OCI-LY7 (cell line): ENCODE data around the gene AOAH. TPM values are rescaled to one million over a fixed set of nuclear protein-coding genes. Genes with fewer than 3 reads are reported as not detected.

ENCODE experiments used
- BruUV-seq: library from RNA; stranded (reverse); fragments of 400-500 nt; replicated peaks from 2 replicates; lab custom pipeline; 2021; lab: Mats Ljungman, UMichigan
- CTCF ChIA-PET: fragments of 300-600 bp; sonication (Branson Sonifier 250); formaldehyde crosslinking; loops from one replicate; lab custom pipeline; 2022; ENCODE audit warnings: antibody characterized with exemption; ENCODE audit not compliant: unreplicated experiment; lab: Charles Lee
- POLR2A ChIA-PET: fragments of 300-600 bp; sonication (Branson Sonifier 250); formaldehyde crosslinking; loops from one replicate; lab custom pipeline; 2022; ENCODE audit warnings: antibody characterized with exemption; lab: Charles Lee
- DNase-seq: peaks from one replicate; pipeline ENCODE4 v3.0.0-alpha.2; 2015; ENCODE audit warnings: low spot score
- H2AFZ ChIP-seq: fragments of 200-600 bp; sonication (generic), shearing (Covaris generic); 2 replicates; pipeline ENCODE4 v1.6.1; 2014; ENCODE audit warnings: mild to moderate bottlenecking, antibody characterized with exemption, low read length, moderate library complexity
- H3K27ac ChIP-seq: fragments of 200-600 bp; sonication (generic); 2 replicates; pipeline ENCODE4 v1.5.1; 2014; ENCODE audit warnings: mixed run types, low read depth, mild to moderate bottlenecking, moderate library complexity, low read length, inconsistent platforms; ENCODE audit not compliant: poor library complexity, severe bottlenecking
- H3K36me3 ChIP-seq: fragments of 200-600 bp; sonication (generic); 2 replicates; pipeline ENCODE4 v1.6.1; 2014; ENCODE audit warnings: mild to moderate bottlenecking, antibody characterized with exemption, low read length, moderate library complexity, mixed read lengths; ENCODE audit not compliant: insufficient read depth
- H3K4me1 ChIP-seq: fragments of 200-600 bp; sonication (generic); 2 replicates; pipeline ENCODE4 v1.5.1; 2014; ENCODE audit warnings: mild to moderate bottlenecking, low read length; ENCODE audit not compliant: insufficient read depth, poor library complexity, severe bottlenecking
- H3K4me2 ChIP-seq: fragments of 200-600 bp; sonication (generic); 2 replicates; pipeline ENCODE4 v1.6.1; 2014; ENCODE audit warnings: mild to moderate bottlenecking, low read length
- H3K4me3 ChIP-seq: fragments of 200-600 bp; sonication (generic); 2 replicates; pipeline ENCODE4 v1.5.1; 2014; ENCODE audit warnings: mild to moderate bottlenecking, low read depth, low read length; ENCODE audit not compliant: poor library complexity, severe bottlenecking
- H3K79me2 ChIP-seq: fragments of 200-600 bp; sonication (generic); 2 replicates; pipeline ENCODE4 v1.6.1; 2016; ENCODE audit warnings: low read depth, mild to moderate bottlenecking, low read length, moderate library complexity, mixed read lengths; ENCODE audit not compliant: insufficient read depth
- H3K9me2 ChIP-seq: fragments of 200-600 bp; sonication (generic); 2 replicates; pipeline ENCODE4 v1.6.1; 2016; ENCODE audit warnings: mild to moderate bottlenecking, low read length, mixed read lengths; ENCODE audit not compliant: insufficient read depth
- H3K9me3 ChIP-seq: fragments of 200-600 bp; sonication (generic); 2 replicates; pipeline ENCODE4 v1.6.1; 2014; ENCODE audit warnings: mild to moderate bottlenecking, mixed run types, low read length, mixed read lengths
- H4K20me1 ChIP-seq: fragments of 200-600 bp; sonication (generic); 2 replicates; pipeline ENCODE4 v1.6.1; 2014; ENCODE audit warnings: mild to moderate bottlenecking, antibody characterized with exemption, low read length, moderate library complexity, mixed read lengths; ENCODE audit not compliant: insufficient read depth
- EZH2phosphoT487 ChIP-seq: fragments of 200-600 bp; sonication (generic); IDR thresholded peaks from 2 replicates; pipeline ENCODE4 v1.6.1; 2018; ENCODE audit warnings: low read depth, borderline replicate concordance, mild to moderate bottlenecking, mixed run types, antibody characterized with exemption, low read length, moderate library complexity, mixed read lengths
- intact Hi-C: fragments of 100-400 bp; cut with micrococcal nuclease; formaldehyde crosslinking; loops from one replicate; pipeline ENCODE4 v1.10.0; 2022; ENCODE audit not compliant: unreplicated experiment
- total RNA-seq, 2 experiments: library from RNA; depleted of rRNA in 1 of 2; stranded (reverse); fragments of >200 nt in 1 of 2; shearing (Covaris generic) in 1 of 2; gene quantifications; 2 replicates each; pipeline ENCODE4 v1.2.3, GENCODE V29; 2014 to 2022
- TF ChIP-seq, protein P1 (sequence below): fragments of 200-600 bp; sonication (generic); conservative IDR thresholded peaks from 2 replicates; pipeline ENCODE4 v1.5.1; 2014; ENCODE audit warnings: mild to moderate bottlenecking, antibody characterized with exemption, low read length, moderate library complexity, mixed read lengths

The AOAH gene
- total RNA-seq, 2 experiments from 2014 or later: 0.13 to 0.61 TPM

DNA sequence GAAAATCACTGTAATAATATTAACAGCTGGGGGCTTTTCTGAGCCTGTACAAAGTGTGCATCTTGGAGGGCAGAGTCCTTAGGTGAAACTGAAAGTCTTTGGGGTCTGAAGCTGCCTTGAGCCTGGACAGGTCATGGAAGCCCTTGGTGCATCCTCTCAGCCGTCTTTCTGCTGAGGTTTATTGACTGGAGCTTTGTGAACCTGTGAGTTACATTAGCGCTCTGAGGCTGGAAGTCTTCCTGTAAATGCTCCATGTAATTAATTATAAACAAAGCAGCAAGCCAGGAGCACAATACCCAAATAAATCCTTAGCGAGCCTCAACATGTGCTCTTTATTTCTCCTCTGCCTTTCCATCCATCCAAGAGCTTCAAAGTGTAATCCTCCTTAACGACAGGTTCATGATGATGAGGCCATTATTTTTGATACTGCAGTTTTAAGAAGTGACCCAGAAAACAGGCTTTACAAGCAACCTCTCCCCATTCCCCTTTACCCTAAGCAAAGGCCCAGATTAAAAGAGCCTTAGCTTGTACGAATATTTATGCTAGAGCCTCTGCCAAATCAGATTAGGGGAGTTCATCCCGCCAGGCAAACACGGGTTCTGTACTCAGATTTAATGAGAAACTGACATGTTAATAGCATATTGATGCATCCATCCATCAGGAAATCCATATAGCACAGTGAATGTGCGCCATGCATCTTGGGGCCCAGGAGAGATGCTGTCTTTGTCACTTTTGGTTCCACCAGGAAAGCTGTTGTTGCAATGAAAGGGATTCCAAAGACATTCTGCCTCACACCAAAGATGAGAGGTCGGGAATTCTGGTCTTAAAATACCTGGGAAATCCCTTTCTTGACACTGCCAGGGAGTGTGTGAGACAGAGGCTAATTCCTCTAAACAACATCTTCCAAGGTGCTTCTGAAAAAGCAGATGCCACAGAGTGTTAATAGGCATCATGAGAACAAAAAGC lies 216.5 kb downstream of the AOAH start:
- TF ChIP-seq, protein P1, sequence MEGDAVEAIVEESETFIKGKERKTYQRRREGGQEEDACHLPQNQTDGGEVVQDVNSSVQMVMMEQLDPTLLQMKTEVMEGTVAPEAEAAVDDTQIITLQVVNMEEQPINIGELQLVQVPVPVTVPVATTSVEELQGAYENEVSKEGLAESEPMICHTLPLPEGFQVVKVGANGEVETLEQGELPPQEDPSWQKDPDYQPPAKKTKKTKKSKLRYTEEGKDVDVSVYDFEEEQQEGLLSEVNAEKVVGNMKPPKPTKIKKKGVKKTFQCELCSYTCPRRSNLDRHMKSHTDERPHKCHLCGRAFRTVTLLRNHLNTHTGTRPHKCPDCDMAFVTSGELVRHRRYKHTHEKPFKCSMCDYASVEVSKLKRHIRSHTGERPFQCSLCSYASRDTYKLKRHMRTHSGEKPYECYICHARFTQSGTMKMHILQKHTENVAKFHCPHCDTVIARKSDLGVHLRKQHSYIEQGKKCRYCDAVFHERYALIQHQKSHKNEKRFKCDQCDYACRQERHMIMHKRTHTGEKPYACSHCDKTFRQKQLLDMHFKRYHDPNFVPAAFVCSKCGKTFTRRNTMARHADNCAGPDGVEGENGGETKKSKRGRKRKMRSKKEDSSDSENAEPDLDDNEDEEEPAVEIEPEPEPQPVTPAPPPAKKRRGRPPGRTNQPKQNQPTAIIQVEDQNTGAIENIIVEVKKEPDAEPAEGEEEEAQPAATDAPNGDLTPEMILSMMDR: no peak
- no peak for TF ChIP-seq EZH2phosphoT487
- no peaks in the 10 kb centered on the region for H3K4me1 ChIP-seq
- DNase-seq: no peak
- no peaks in the 10 kb centered on the region for H3K79me2 ChIP-seq
- no peak overlapping the region for H3K4me3 ChIP-seq
- H3K27ac ChIP-seq: no peak overlapping the region
- BruUV-seq: no TSS peak
- no peaks in the 10 kb centered on the region for H3K9me2 ChIP-seq
- no peaks in the 10 kb centered on the region for H4K20me1 ChIP-seq
- ChIA-PET POLR2A (no interaction called here), CTCF (no interaction called here)
- no peaks in the 10 kb centered on the region for H3K36me3 ChIP-seq
- intact Hi-C loops: no loop called here
- H3K4me2 ChIP-seq: no peak overlapping the region
- H3K9me3 ChIP-seq: no peaks in the 10 kb centered on the region
- H2AFZ ChIP-seq: no peak overlapping the region

DNA sequence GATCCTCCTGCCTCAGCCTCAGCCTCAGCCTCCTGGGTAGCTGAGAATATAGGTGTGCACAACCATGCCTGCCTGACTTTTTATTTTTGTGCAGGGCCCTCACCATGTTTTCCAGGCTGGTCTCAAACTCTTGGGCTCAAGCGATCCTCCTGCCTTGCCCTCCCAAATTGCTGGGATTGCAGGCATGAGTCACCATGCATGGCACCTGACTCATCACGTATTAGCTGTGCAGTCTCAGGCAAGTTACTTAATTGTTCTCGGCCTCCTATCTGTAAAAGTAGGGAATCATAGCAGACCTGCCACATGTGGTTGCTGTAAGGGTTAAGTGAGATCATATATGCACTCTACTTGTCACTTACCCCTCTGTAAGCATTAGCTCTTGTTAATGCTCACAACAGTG lies 217.5 kb downstream of the AOAH start:
- Histone ChIP-seq H3K36me3 (no peaks in the 10 kb centered on the region), H3K4me3 (no peak overlapping the region), H3K27ac (no peak overlapping the region), H4K20me1 (no peaks in the 10 kb centered on the region), H3K9me2 (no peaks in the 10 kb centered on the region), H3K9me3 (no peaks in the 10 kb centered on the region), H3K4me1 (no peaks in the 10 kb centered on the region), H3K4me2 (no peak overlapping the region), H2AFZ (no peak overlapping the region), H3K79me2 (no peaks in the 10 kb centered on the region)
- ChIA-PET POLR2A (no interaction called here), CTCF (no interaction called here)
- DNase-seq: no peak
- no TSS peak for BruUV-seq
- TF ChIP-seq, protein P1: no peak
- TF ChIP-seq EZH2phosphoT487: no peak
- intact Hi-C loops: no loop called here
